Neural progenitor cell (in vitro differentiated cells): ENCODE measurements around the gene CNPY1. TPM values are rescaled to one million over a fixed set of nuclear protein-coding genes. Genes with fewer than 3 reads are reported as not detected.
A peak's percentile ranks its signal among the peaks of the same experiment; 100 is the strongest.

Experiments
- DNase-seq: peaks from one replicate; pipeline ENCODE4 v3.0.0-alpha.2; 2016; ENCODE audit warnings: low spot score
- H2AFZ ChIP-seq: fragments of 200-600 bp; sonication (generic); replicated peaks from 2 replicates; pipeline ENCODE4 v1.6.1; 2016; ENCODE audit warnings: antibody characterized with exemption
- H3F3A ChIP-seq: fragments of 200-600 bp; sonication (generic); 2 replicates; pipeline ENCODE4 v1.6.1; 2016; ENCODE audit warnings: antibody characterized with exemption, low read depth
- H3K27ac ChIP-seq: fragments of 200-600 bp; sonication (generic); 2 replicates; pipeline ENCODE4 v1.5.1; 2016; ENCODE audit warnings: mild to moderate bottlenecking
- H3K27me3 ChIP-seq: fragments of 200-600 bp; sonication (generic); 2 replicates; pipeline ENCODE4 v1.6.1; 2016; ENCODE audit warnings: mild to moderate bottlenecking, moderate library complexity
- H3K36me3 ChIP-seq: fragments of 200-600 bp; sonication (generic); 2 replicates; pipeline ENCODE4 v1.5.1; 2016
- H3K4me1 ChIP-seq: fragments of 200-600 bp; sonication (generic); 2 replicates; pipeline ENCODE4 v1.6.1; 2016; ENCODE audit warnings: mixed run types
- H3K4me2 ChIP-seq: fragments of 200-600 bp; sonication (generic); 2 replicates; pipeline ENCODE4 v1.6.1; 2016
- H3K4me3 ChIP-seq: fragments of 200-600 bp; sonication (generic); 2 replicates; pipeline ENCODE4 v1.5.1; 2016
- H3K79me2 ChIP-seq: fragments of 200-600 bp; sonication (generic); 2 replicates; pipeline ENCODE4 v1.6.1; 2016; ENCODE audit warnings: low read depth
- H3K9ac ChIP-seq: fragments of 200-600 bp; sonication (generic); 2 replicates; pipeline ENCODE4 v1.6.1; 2016
- H3K9me3 ChIP-seq: fragments of 200-600 bp; sonication (generic); 2 replicates; pipeline ENCODE4 v1.5.1; 2016; ENCODE audit warnings: low read depth
- H4K20me1 ChIP-seq: fragments of 200-600 bp; sonication (generic); 2 replicates; pipeline ENCODE4 v1.6.1; 2016; ENCODE audit warnings: low read depth
- H3K27ac Mint-ChIP-seq: 3 replicates; pipeline ENCODE4 v1.8.0; 2021; ENCODE audit warnings: mixed read lengths
- H3K27me3 Mint-ChIP-seq: 2 replicates; pipeline ENCODE4 v1.8.0; 2022; ENCODE audit warnings: low read depth, mild to moderate bottlenecking, inconsistent platforms, moderate library complexity, mixed read lengths; ENCODE audit not compliant: insufficient read depth
- H3K36me3 Mint-ChIP-seq: 3 replicates; pipeline ENCODE4 v1.8.0; 2021; ENCODE audit warnings: mixed read lengths
- H3K4me1 Mint-ChIP-seq: 3 replicates; pipeline ENCODE4 v1.8.0; 2021; ENCODE audit warnings: mixed read lengths
- H3K4me3 Mint-ChIP-seq: 3 replicates; pipeline ENCODE4 v1.8.0; 2021; ENCODE audit warnings: mild to moderate bottlenecking, moderate library complexity, mixed read lengths
- H3K9me3 Mint-ChIP-seq: 3 replicates; pipeline ENCODE4 v1.8.0; 2020; ENCODE audit warnings: mixed read lengths
- EZH2 ChIP-seq: fragments of 200-600 bp; sonication (generic); IDR thresholded peaks from 2 replicates; pipeline ENCODE4 v1.6.1; 2017; ENCODE audit warnings: antibody characterized with exemption, mild to moderate bottlenecking, moderate library complexity
- EZH2phosphoT487 ChIP-seq: fragments of 200-600 bp; sonication (generic); IDR thresholded peaks from 2 replicates; pipeline ENCODE4 v1.6.1; 2017; ENCODE audit warnings: antibody characterized with exemption
- total RNA-seq: library from RNA; depleted of rRNA; stranded (reverse); fragments of >200 nt; gene quantifications from 2 replicates; pipeline ENCODE4 v1.2.3, GENCODE V29; 2015; ENCODE audit warnings: low replicate concordance
- TF ChIP-seq, protein P1 (sequence below): fragments of 200-600 bp; sonication (generic); IDR thresholded peaks from 2 replicates; pipeline ENCODE4 v1.5.1; 2017; ENCODE audit warnings: antibody characterized with exemption, mild to moderate bottlenecking

Gene CNPY1
- total RNA-seq, 1 donor from 2014 or later: not detected

DNA sequence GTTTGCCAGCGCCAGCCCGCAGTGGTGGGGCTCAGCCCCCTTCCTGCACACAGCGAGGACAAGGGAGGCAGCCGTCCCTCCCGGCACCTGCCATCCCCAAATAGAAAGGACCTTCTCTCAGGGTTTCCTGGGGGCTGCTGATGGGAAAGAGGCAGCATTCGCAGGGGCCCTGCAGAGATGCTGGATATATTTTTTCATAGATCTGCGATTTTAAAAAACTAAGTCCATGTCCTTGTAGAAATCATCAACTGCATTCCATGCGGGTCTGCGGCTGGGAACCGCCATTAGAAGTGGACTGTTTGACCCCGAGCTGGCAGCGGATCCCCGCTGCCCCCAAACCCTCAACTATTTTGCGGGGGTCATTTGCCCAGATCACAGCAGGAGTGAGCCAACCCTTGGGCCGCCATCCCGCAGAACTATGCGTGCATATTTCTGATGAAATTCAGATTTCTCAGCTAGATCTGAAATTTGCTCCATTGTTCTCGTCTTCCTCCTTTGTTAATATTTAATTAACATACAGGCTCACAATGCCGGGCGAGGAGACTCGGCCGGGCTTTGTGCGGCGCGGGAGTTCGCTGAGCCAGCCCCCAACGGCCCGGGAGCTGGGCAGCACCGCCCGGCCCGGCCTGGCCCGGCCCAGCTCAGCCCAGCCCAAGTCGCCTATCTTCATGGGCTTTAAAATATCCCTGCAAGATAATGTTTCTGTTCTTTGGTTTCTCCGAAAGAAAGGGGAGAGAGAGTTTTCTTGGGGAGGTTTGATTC lies 86.5 kb downstream of the CNPY1 start:
- H3K4me2 ChIP-seq: no peak overlapping the region
- H3K79me2 ChIP-seq: no peaks in the 10 kb centered on the region
- DNase-seq: peak; percentile 39
- H3K4me1 Mint-ChIP-seq: peaks cover 53% of the 10 kb centered on the region
- H3K36me3 Mint-ChIP-seq: peaks cover 22% of the 10 kb centered on the region
- peaks cover 98% of the 10 kb centered on the region for H3K27me3 ChIP-seq
- peaks cover 94% of the 10 kb centered on the region for H4K20me1 ChIP-seq
- no peaks in the 10 kb centered on the region for H3K9me3 ChIP-seq
- peaks cover 69% of the 10 kb centered on the region for H3K27me3 Mint-ChIP-seq
- H3F3A ChIP-seq: peaks cover 18% of the 10 kb centered on the region
- H3K4me1 ChIP-seq: peaks cover 3% of the 10 kb centered on the region
- no peak overlapping the region for H2AFZ ChIP-seq
- H3K4me3 ChIP-seq: no peak overlapping the region
- peak overlapping the region; percentile 86 for H3K27ac Mint-ChIP-seq
- H3K9ac ChIP-seq: no peak overlapping the region
- peak overlapping the region; percentile 96 for H3K4me3 Mint-ChIP-seq
- no peak overlapping the region for H3K27ac ChIP-seq
- no peaks in the 10 kb centered on the region for H3K36me3 ChIP-seq
- TF ChIP-seq EZH2: peak; percentile 92
- TF ChIP-seq EZH2phosphoT487: peak; percentile 95
- TF ChIP-seq, protein P1, sequence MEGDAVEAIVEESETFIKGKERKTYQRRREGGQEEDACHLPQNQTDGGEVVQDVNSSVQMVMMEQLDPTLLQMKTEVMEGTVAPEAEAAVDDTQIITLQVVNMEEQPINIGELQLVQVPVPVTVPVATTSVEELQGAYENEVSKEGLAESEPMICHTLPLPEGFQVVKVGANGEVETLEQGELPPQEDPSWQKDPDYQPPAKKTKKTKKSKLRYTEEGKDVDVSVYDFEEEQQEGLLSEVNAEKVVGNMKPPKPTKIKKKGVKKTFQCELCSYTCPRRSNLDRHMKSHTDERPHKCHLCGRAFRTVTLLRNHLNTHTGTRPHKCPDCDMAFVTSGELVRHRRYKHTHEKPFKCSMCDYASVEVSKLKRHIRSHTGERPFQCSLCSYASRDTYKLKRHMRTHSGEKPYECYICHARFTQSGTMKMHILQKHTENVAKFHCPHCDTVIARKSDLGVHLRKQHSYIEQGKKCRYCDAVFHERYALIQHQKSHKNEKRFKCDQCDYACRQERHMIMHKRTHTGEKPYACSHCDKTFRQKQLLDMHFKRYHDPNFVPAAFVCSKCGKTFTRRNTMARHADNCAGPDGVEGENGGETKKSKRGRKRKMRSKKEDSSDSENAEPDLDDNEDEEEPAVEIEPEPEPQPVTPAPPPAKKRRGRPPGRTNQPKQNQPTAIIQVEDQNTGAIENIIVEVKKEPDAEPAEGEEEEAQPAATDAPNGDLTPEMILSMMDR: no peak
- peaks cover 4% of the 10 kb centered on the region for H3K9me3 Mint-ChIP-seq

DNA sequence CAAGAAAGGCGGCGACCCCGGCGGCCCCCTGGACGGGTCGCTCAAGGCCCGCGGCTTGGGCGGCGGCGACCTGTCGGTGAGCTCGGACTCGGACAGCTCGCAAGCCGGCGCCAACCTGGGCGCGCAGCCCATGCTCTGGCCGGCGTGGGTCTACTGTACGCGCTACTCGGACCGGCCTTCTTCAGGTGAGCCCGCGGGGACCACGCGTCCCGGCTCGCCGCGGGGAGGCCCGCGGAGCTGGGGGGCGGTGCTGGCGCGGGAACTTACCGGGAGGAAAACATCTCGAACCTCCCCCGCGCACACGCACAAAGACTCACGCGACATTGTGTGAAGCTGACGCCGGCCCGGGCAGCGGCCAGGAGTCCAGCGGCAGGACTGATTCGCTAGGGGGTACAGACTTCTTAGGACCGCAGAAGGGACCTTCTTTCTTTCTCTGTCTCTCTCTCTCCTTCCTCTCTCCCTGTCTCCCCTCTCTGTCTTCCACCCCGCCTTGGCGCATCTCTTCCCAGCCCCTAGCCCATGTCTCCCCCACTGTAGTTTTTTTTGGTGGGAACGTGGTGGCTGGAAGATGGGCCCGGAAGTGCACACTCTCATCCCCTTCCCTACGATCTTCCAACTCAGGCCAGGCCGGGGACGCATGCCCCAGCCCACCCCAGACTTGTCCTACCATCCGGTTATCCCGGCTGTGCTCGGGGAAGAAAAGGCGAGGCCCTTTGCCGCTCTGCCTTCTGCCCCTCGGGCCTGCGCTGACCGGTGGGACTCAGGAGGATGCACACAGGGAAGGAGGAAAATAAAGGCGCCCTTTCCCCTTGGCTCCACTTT lies 87.3 kb downstream of the CNPY1 start:
- Mint-ChIP-seq H3K27me3 (peaks cover 68% of the 10 kb centered on the region), H3K4me1 (peaks cover 48% of the 10 kb centered on the region), H3K9me3 (peaks cover 4% of the 10 kb centered on the region), H3K4me3 (peak overlapping the region; percentile 96), H3K27ac (peak overlapping the region; percentile 78), H3K36me3 (peaks cover 22% of the 10 kb centered on the region)
- H3K79me2 ChIP-seq: no peaks in the 10 kb centered on the region
- H3F3A ChIP-seq: peaks cover 14% of the 10 kb centered on the region
- H3K27ac ChIP-seq: no peak overlapping the region
- peaks cover 94% of the 10 kb centered on the region for H4K20me1 ChIP-seq
- H3K36me3 ChIP-seq: no peaks in the 10 kb centered on the region
- TF ChIP-seq, protein P1: no peak
- peak; percentile 91 for TF ChIP-seq EZH2phosphoT487
- TF ChIP-seq EZH2: peak; percentile 97
- H3K9me3 ChIP-seq: no peaks in the 10 kb centered on the region
- peak; percentile 48 for DNase-seq
- no peak overlapping the region for H3K4me3 ChIP-seq
- H3K27me3 ChIP-seq: peaks cover 98% of the 10 kb centered on the region
- peaks cover 3% of the 10 kb centered on the region for H3K4me1 ChIP-seq
- no peak overlapping the region for H3K9ac ChIP-seq
- H2AFZ ChIP-seq: no peak overlapping the region
- H3K4me2 ChIP-seq: peak overlapping the region; percentile 54

GRCh38 chr7:155458111-155458877 lies 88.1 kb downstream of the CNPY1 start, which contains the start of gene EN2:
Gene EN2 (plus strand): TSS chr7:155458129. CDS start chr7:155458378, 249 bp downstream.
- no peak within 1 kb of the TSS for H3K4me3 ChIP-seq
- peaks cover 8% of the 10 kb centered on the region for H3F3A ChIP-seq
- TF ChIP-seq EZH2phosphoT487: peak; percentile 91
- TF ChIP-seq, protein P1: no peak
- TF ChIP-seq EZH2: peak; percentile 88
- peaks cover 66% of the 10 kb centered on the region for H3K27me3 Mint-ChIP-seq
- H3K36me3 ChIP-seq: no peaks in the 10 kb centered on the region
- H3K4me2 ChIP-seq: peak within 1 kb of the TSS; percentile 54
- H3K79me2 ChIP-seq: no peaks in the 10 kb centered on the region
- no peak within 1 kb of the TSS for H3K9ac ChIP-seq
- no peaks in the 10 kb centered on the region for H3K9me3 ChIP-seq
- H4K20me1 ChIP-seq: peaks cover 94% of the 10 kb centered on the region
- DNase-seq: peak; percentile 55
- no peak within 1 kb of the TSS for H2AFZ ChIP-seq
- peaks cover 4% of the 10 kb centered on the region for H3K9me3 Mint-ChIP-seq
- peak within 1 kb of the TSS; percentile 69 for H3K27ac Mint-ChIP-seq
- H3K27ac ChIP-seq: no peak within 1 kb of the TSS
- peaks cover 3% of the 10 kb centered on the region for H3K4me1 ChIP-seq
- peak within 1 kb of the TSS; percentile 96 for H3K4me3 Mint-ChIP-seq
- peaks cover 98% of the 10 kb centered on the region for H3K27me3 ChIP-seq
- peaks cover 20% of the 10 kb centered on the region for H3K36me3 Mint-ChIP-seq
- peaks cover 44% of the 10 kb centered on the region for H3K4me1 Mint-ChIP-seq
